Fibroblast of the conjunctiva (primary cell): Measurements from ENCODE around the gene MILR1.
"Not testable (repeated sequence)": the region's sequence is repeated elsewhere in the genome, so short reads cannot be mapped to it uniquely, and the experiment has no call there.

Experiments used
- DNase-seq: peaks from one replicate; pipeline ENCODE4 v3.0.0-alpha.2; 2010; ENCODE audit warnings: low read depth

The MILR1 gene

DNA sequence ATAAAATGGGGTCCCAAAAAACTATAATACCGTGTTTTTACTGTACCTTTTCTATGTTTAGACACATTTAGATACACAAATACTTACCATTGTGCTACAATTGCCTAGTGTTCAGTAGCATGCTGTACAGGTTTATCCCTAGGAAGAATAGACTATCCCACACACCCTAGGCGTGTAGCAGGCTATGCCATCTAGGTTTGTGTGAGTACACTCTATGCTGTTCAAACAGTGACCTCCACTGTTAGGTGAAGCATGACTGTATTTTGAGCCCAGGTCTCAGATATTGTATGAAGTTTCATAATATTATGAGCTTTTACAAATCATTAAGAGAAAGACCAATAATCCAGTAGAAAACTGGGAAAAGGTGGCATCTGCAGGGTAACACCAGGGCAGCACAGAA is 23.6 kb downstream of the MILR1 start:
- DNase-seq = no peak

DNA sequence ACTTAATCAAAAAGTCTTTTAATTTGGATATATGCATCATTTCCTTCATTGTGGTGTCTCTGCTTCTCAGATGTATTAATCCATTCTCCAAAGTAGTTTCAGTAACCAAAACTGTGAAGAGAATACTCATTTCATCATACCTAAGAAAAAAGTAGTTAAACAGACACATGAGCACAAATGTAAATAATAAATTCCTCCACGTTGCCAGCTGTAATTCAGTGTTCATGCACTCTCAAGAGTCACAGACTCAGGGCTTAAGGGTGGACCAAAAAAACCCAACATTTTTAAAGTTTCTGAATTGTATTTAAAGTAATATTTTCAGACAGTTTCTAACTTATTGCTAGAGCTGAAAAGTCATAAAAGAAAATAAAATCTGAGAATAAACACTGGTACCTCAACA is 28.9 kb downstream of the MILR1 start:
- DNase-seq = no peak

DNA sequence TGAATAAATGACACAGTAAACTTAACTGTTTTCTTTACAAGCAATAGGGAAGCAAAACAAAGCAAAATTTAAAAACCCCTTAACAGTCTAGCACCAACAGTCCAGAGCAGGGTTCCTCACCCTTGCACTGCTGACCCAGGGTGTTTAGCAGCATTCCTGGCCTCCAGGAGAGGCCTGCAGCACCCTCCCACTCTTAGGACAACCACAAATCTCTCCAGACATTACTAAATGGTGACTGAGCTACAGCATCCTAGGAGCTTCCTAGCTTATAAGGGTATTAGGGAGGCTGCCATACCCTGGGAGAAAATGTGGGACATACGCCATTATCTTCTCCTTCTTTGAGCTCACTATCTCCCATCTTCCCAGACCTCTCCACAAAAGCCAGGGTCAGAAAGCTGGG is 32.0 kb downstream of the MILR1 start:
- no peak for DNase-seq

DNA sequence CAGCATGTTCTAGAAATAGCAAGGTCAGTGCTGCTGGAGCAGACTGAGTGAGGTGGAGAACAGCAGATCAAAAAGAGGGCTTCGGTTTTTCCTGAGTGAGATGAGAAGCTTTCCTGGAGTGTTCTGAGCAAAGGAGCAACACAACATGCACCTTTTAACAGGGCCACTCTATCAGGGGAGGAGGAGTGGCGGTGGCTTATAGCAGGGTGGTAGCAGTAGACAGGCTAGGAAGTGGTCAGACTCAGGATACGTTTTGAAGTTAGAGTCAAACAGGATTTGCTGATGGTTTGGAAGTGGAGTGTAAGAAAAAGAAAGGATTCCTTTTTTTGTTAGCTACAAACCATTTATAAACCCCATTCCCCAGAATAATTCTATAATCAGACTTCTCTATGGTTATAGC is 35.5 kb downstream of the MILR1 start:
- DNase-seq = no peak

DNA sequence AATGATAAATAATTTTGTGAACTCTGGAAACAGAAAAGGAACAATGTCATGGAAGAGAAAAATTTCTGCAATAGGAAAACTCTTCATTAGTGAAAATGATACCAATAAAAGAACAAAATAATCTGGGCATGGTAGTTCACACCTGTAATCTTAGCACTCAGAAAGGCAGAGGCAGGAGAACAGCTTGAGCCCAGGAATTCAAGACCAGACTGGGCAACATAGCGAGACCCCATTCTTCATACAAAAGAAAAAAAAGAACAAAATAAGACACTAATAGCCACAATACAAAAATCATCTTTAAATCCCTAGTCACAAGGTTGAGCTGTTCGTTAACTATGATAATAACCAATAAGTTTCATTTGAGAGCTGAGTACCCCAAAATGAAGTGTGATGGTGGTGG is 39.4 kb downstream of the MILR1 start:
- DNase-seq = no peak

DNA sequence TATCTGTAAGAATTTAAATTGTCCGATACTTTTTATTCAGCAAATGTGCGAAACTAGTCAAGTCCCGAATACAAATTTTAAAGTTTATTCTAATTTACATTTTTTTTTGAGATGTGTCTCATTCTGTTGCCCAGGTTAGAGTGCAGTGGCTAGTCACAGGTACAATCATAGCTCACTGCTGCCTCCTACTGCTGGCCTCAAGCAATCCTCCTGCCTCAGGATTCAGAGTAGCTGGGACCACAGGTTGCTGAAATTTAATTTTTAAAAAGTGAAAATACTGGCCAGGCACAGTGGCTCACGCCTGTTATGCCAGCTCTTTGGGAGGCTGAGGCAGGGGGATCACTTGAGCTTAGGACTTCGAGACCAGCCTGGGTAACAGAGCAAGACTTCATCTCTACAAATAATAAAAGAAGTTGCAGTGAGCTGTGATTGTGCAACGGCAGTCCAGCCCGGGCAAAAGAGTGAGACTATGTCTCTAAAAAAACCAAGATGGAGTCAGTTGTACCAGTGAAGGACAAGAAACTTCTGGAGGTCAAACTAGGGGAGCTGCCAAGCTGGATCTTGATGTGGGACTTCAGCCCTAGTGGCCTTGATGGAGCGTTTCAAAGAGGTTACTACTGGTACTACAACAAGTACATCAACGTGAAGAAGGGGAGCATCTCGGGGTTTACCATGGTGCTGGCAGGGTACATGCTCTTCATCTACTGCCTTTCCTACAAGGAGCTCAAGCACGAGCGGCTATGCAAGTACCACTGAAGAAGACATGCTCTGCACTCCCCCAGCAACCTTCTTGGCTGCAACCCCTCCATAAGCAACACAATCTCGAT is 42.3 kb downstream of the MILR1 start:
- no peak for DNase-seq

DNA sequence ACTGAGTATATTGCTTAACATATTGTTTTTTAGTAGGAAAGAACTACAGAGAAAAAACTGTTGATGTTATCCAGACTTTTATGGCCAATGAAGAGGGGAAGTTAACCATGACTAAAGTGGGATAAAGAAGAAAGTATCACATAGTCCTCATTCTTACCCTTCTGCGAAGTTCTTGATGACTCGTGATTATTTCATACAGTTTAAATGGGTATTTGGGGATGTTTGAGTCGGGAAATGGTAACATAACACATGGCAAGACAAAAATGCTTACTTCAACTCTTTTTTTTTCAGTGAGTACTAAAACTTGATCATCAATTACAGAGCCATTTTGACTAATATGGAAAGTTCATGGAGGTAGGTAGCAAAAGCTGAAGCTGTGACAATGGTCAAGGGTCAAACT is 43.1 kb downstream of the MILR1 start:
- DNase-seq = no peak

DNA sequence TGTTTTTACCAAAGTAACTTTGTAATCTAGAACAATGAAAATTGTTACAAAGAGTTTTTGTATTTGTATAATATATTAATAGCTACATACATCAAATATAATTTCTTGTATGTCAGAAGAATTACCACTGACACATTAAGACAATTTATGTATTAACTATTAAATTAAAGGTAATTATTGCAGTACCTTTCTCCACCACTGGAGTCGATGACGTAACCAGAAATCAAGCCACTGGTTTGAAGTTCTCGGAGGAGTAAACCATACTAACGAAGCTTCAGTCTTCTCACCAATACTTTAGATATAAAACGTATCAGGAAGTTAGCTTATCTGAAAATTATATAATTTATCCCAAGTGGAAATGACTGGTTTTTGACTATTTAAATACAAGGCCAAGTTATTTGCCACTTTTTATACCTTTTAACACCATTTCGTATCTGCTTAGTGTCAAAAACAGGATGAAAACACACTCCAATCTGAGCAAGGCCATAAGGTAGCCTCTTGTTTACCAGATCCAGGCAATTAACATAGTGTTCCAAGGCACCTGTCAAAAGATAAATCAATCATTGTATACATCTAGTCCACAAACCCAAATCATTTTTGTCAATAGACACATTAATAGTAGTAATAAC is 43.7 kb downstream of the MILR1 start:
- no peak for DNase-seq

DNA sequence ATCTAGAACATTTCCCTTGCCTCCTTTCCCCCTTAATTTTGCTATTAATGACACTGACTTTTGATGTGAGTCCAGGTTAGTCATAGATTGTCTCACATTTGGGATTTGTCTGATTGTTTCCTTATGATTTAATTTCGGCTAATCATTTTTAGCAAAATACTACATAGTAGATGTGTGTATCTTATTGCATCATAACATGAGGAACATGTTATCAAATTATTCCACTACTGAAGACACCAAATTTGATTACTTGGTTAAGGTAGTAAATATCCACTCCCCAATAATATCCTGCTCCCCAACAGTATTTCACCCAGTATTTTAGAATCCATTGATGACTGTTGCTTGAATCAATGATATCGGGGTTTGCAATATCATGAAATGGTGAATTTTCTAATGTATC is 45.2 kb downstream of the MILR1 start:
- DNase-seq = no peak

DNA sequence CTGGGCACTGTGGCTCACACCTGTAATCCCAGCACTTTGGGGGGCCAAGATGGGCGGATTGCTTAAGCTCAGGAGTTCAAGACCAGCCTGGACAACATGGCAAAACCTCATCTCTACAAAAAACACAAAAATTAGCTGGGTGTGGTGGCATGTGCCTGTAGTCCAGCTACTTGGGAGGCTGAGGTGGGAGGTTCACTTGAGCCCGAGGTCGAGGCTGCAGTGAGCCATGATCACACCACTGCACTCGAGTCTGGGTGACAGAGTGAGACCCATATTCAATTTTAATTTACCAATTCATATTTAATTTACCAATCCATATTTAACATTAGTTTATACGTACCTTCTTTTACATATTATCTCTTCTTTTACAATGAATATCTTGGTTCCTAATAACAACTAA is 46.4 kb downstream of the MILR1 start:
- not testable (repeated sequence) for DNase-seq

DNA sequence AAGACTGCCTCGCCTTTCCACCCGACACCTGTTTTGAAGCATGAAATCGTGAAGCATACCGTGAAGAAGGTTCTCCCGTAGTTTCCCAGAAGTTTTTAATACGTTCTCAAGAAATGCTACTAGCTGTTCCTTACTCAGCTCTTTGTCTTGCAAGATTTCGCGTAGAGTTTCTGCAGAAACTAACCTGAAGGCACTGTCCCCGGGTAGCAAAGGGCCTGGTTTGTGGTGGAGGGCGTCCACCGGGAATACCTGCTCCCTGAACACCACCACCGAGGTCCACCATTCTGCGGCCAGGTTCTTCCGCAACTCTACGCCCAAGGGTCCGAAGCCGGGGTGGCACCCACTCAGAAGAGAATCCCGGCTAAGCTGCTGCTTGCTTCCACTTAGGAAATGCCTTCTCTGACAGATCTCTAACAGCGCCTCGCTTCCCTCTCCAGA is 47.5 kb downstream of the MILR1 start:
- DNase-seq = no peak

DNA sequence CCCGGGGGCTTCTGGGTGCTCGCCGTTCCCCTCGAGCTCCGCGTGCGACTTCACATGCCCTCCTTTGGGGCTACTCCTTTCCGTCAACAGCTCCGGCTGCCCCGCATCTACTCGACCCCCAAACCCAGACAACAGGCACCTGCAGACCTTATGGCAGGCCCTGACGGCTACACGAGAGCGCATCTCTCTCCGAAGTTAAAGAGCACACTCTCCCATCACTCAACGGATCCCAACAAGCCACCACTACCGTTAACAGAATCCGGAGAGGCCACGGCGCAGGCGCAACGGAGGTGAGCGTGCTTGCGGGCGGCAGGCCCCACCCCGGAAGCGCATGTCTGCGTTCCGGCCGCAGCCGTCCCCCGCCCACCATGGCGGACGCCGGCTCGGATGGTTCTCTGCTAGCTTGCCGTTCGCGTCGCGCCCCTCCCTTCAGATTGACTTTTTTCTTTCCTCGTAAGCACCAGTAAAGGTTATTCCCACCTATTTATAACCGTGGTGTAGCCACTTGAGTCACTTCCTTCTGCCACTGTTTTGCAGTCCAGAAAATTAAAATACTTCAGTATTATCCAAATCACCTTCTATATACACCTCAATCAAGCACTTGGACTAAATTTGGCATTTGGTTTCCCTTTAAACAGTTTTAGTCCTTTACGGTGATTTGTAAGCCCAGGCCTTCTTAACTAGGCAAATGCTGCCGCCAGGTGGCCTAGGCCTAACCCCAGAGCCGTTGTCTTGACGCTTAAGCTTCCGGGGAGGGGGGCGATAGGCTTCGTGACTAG is 48.1 kb downstream of the MILR1 start, which contains the start of gene POLG2:
Gene POLG2 (minus strand): TSS at position 269 of the 779 bp plus-strand sequence. CDS start 86 bp downstream, at position 183.
- peak; percentile 84 for DNase-seq

DNA sequence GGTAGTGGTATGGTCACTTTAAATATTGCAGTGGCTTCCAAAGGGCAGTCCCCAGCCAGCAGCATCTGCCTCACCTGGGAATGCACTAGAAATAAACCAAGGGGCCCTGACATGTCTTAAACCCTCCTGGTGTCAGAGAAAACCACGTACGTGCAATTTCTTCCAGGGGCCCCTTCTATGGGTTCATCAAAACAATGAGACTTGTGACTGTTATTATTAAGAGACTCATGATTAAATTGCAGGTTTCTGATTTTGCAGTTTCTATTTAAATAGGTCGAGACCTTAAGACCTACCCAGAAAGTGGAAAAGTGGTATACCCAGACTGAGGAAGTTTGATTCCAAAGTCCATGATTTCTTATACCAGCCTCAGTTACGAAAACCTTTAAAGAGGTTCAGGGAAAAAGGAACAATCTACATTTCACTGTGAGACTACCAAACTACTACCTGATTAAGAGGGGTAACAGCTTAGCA is 48.7 kb downstream of the MILR1 start:
- DNase-seq = no peak

DNA sequence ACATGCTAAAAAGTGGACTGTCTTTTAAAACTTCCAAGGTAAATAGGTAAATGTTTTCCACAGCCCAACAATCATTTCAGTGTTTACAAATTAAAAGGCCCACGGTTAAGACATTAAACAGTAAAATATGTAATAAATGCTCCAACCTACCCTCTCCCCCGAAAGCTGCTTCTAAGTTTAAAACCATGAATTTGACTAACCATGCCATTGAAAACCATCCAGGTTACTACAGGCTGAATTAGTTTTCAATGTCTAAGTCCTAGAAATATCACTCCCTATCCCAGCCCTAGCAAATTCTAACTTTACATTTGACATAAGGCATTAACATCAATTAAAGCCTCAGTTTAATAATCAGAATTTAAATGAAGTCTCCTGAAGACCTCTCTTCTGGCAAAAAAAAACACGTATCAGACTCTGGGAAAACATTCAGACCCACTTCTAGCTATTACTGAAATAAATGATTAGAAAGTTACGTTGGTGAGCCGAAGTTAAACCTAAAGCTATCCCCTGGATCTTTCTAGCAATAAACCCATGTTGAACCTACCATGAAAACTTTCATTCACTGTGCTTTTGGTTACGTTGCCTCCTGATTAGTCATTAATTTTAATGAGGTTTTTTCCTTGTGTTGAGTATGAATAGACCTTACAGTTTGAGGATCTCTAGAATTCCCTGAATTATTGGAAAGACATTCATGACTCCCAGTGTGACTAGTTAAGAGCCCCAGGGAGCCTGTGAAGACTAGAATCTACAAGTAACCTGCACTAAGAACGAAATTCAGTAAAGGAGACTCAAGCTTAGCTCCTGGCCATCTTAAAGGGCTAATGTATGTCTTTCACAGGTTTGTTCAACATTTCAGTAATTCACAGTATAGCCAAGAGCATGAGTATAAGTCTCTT is 49.6 kb downstream of the MILR1 start:
- DNase-seq = no peak

DNA sequence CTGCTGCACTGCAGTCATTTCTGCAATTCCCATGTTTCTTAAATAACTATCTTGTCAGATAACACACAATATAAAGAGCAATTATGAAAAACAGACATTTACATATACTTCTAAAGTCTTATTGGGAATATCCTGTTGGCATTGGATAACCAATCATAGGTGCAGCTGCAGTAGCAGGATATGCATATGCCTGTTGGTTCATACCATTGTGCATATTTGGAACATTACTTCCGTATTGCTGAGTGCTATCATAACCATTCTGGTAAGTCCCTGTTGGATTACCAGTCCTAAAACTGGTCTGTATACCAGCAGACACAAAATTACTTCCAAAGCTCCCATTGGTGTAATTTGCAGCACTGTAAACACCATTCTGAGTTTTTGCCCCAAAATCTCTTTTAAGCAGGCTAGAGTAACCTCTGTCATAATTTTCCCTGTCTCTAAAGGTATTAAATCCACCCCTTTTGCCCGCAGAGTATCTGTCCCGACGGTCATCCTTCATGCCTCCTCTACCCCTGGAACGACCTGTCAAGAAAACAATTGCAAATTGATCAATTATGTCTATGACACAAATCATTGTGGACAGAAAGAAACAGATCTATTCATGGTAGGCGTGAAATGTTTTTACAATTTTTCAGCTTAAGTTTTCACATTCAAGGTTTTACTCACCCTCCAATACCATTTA is 51.0 kb downstream of the MILR1 start:
- no peak for DNase-seq

DNA sequence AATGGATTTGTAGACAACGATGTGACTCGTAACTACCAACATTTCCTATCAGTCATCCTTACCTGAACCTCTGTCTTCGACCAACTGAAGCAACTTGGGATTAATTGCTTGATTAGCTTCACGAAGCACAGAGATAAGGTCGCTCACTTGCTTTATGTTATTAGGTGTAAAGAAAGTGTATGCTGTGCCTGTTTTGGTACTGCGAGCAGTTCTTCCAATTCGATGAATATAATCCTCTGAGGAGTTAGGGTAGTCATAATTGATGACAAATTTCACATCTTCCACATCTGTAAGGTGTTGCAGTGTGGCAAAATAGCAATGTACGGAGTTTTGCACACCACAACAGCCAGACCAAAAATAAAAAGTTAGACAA is 51.6 kb downstream of the MILR1 start:
- no peak for DNase-seq

DNA sequence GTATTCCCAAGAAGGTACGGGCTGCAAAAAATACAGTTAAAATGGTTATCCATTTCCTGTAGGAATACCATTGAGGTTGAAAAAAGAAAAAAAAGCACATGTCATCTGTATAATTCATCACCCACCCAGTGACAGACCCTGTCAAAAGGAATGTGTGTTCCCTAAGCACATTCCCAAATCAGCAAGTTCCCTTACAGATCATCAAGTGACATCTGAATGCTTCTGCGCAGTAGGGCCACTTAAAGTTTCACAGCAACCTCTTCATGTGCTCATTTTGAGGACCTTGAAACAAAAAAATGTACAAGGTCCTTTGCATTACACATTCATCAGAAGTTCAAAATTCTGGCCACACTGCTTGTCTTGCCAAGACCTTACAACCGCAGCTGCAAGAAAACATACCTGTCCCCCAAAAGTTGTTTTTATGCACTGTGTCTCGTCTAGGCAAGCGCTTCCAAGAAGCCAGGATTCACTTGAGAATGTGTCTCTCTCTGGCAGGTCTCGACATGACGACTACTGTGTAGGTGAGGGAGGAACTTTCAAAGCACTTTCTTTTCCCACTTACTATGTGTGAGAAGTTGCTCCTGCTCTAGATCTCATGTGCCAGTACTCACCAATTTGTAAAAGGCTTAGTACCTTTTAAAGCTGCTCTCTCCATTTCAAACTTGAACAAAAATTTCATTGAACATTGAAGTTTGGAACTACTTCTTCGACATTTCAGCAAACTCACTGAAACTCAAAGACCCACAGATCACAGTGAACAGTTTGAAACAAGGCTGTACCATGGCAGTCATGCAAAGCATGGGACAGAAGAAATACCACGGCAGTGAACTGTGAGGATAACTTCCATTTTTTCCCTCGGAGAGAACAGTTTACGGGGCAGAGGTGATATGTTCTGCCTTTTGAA is 52.2 kb downstream of the MILR1 start:
- DNase-seq = no peak

DNA sequence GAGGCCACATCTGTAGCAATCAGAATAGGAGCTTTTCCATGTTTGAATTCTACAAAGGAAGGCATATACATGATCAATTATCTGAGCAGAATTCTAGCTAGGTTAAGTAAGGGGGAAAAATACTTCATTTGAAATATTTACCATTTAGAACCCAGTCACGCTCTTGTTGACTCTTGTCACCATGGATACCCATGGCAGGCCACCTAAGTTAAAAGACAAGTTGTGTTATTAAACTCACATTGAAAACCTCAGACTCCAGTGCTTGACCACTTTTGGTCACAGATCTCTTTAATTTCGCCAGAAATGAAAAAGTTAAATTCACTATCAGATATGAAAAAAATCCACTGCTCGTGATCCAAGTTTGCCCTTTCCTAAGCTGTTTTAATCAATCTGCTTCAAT is 53.1 kb downstream of the MILR1 start:
- DNase-seq = no peak

DNA sequence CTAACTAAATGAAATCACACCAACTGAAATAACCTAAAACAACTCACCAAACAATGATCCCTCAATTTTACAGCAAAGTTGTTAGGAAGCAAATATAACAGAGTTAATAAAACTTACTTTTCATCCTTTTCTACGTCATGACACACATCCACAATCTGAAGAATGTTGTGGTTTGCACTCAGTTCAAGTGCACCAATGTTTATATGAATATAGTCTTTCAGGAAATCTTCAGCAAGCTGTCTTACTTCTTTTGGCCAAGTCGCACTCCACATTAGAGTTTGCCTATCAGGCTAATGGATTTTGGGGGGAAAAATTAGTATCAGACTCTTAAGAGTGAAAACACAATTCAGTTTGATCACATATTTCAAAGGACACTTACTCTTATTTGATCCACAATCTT is 53.9 kb downstream of the MILR1 start:
- DNase-seq = no peak

DNA sequence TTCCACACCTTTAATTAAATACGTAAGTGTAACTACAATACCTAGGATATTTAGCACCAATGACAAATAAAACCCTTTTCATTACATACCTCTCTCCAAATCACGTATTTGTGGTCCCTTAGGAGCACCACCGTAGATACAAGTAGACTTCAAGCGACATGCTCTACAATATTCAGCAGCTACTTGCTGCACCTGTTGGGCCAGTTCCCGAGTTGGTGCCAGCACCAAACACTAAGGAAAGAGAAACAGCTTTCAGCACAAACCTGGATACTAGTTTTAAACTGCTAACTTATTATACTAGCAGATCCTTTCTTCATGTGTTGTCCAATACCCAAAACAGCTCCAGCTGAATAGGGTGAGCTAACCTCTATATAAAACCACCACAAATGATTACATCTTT is 54.4 kb downstream of the MILR1 start:
- no peak for DNase-seq
